ENCODE results near the gene LZTS3.
"Not testable (repeated sequence)": the region's sequence is repeated elsewhere in the genome, so short reads cannot be mapped to it uniquely, and the experiment has no call there.

Gene LZTS3

DNA sequence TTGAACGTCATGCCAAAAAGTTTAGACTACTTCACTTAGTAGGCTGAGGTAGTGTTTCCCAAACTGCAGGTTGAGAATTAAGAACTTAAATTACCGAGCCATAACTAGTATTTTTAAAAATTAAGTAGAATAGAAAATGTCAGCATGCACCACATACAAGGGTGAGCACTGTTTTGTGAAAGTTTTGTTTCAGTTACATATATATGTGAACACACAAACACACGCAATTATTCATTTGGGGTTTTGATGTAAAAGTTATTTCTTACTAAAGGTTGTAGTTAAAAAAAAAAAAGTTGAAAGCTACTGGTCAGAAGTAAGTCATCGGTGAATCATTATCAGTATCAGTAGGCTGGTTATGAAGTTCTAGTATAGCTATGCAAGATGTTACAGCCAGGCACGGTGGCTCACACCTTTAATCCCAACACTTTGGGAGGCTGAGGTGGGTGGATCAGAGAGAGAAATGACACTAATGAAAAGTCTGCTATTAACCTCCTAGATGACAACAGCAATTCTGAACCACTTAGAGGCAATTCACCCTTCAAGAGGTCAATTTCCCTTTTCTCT, 37.8 kb downstream of the LZTS3 start:
- DNase-seq (ENCODE audit: low read depth): no peak

DNA sequence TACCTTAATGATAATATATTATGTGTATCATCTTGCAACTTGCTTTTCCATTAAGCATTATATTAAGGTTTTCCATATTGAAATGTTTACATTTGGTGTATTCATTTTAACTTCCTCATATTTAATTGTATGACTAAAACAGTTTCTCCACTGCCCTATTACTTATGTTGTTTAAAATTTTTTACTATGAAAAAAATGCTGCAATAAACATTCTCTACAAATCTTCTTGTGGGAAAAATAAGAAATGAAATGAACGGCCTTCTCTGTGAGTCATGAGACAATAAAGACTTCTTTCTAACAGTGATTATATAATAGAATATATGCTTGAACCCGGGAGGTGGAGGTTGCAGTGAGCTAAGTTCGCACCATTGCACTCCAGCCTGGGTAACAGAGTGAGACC, 39.2 kb downstream of the LZTS3 start:
- DNase-seq (ENCODE audit: low read depth): no peak

DNA sequence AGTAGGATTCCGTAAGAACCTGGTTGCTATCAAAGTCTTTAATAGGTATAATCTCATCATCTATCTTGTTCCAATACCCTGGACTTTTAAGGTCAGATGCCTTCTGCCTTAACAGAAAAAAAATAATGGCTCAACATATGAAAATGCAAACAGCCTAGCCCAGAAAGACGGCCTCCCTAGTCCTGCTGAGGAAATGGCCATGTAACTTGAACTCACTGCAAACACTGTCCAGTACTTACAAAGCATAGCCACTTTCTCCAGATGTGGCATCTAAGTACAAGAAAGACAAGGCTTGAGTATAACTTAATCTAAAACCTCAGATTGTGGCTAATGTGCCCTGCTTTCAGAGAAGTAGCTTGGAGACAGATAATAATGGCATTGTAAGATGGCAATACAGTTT, 40.2 kb downstream of the LZTS3 start:
- DNase-seq (ENCODE audit: low read depth): no peak

DNA sequence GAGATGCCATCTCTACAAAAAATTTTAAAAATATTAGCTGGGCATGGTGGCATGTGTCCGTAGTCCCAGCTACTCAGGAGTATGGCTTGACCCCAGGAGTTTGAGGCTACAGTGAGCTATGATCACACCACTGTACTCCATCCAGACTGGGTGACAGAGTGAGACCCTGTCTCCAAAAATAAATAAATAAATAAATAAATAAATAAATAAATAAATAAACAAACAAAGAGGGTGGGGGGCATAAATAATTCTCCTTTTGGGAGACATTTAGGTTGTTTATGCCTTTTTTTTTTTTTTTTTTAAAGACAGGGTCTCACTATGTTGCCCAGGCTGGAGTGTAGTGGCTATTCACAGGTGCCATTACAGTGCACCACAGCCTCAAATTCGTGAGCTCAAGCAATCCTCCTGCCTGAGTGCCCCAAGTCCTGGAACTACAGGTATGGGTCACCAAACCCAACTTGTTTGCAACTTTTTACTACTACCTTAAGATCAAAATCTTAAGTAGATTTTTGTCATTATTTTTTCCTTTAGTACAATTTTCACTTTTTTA, 43.2 kb downstream of the LZTS3 start:
- DNase-seq (ENCODE audit: low read depth): no peak

DNA sequence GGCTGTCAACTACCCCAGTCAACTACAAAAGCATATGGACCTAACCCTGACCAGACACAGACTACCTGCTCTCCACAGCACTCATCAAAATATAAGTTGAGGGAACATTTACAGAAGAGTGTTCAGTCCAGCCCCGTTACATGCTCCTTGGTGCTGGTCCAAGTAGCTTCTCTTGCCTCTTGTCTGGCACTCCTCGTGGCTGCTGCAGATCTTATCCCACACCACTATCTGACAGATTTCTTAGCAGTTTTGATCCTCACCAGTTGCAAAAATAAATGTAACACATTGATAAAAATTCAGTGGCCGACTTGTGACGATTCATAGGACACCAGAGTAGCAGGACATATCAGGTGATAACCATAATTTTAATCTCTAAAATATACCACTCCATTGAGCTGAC, 44.3 kb downstream of the LZTS3 start:
- DNase-seq (ENCODE audit: low read depth): no peak

DNA sequence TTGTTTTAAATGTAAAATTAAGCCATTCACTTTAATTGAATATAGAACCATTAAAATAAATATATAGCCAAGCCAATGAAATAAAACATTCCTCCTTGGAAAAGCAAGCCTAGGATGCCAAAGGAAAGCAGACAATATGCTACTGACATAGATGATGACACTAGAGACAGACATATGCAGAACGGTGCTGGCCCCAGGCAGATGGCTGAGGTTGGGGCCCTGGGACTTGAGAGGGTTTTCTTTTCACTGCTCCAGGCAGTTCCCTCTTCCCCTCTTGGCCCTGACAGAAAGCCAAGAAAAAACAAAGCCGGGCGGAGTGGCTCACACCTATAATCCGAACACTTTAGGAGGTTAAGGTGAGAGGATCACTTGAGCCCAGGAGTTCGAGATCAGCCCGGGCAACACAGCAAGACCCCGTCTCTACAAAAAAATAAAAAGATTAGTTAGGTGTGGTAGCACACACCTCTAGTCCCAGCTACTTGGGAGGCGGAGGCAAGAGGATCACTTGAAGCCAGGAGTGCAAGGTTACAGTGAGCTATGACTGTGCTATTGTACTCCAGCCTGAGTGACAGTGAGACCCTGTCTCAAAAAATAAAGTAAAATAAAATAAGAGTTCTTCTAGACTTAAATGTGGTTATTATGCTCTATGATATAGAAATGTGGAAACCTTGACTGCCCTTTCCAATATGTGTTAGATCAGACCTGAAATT, 44.9 kb downstream of the LZTS3 start:
- no peak for DNase-seq (ENCODE audit: low read depth)

DNA sequence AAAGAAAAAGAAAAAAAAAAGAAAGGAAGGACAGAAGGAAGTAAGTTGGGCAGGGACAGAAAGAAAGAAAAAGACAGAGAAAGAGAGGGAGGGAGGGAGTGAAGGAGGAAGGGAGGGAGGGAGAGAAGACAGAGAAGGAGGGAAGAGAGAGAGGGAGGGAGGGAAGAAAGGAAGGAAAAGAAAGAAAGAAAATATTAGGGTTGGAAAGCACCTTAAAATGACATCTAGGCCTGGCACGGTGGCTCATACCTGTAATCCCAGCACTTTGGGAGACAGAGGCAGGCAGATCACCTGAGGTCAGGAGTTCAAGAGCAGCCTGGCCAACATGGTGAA, 46.9 kb downstream of the LZTS3 start:
- DNase-seq (ENCODE audit: low read depth): no peak

DNA sequence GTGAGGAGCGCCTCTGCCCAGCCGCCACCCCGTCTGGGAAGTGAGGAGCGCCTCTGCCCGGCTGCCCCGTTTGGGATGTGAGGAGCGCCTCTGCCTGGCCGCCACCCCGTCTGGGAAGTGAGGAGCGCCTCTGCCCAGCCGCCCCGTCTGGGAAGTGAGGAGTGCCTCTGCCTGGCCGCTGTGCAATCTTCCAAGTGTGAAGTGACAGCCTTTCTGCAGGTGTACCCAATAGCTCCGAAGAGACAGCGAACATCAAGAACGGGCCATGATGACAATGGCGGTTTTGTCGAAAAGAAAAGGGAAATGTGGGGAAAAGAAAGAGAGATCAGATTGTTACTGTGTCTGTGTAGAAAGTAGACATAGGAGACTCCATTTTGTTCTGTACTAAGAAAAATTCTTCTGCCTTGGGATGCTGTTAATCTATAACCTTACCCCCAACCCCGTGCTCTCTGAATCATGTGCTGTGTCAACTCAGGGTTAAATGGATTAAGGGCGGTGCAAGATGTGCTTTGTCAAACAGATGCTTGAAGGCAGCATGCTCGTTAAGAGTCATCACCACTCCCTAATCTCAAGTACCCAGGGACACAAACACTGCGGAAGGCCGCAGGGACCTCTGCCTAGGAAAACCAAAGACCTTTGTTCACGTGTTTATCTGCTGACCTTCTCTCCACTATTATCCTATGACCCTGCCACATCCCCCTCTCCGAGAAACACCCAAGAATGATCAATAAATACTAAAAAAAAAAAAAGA, 47.4 kb downstream of the LZTS3 start:
- not testable (repeated sequence) for DNase-seq (ENCODE audit: low read depth)

DNA sequence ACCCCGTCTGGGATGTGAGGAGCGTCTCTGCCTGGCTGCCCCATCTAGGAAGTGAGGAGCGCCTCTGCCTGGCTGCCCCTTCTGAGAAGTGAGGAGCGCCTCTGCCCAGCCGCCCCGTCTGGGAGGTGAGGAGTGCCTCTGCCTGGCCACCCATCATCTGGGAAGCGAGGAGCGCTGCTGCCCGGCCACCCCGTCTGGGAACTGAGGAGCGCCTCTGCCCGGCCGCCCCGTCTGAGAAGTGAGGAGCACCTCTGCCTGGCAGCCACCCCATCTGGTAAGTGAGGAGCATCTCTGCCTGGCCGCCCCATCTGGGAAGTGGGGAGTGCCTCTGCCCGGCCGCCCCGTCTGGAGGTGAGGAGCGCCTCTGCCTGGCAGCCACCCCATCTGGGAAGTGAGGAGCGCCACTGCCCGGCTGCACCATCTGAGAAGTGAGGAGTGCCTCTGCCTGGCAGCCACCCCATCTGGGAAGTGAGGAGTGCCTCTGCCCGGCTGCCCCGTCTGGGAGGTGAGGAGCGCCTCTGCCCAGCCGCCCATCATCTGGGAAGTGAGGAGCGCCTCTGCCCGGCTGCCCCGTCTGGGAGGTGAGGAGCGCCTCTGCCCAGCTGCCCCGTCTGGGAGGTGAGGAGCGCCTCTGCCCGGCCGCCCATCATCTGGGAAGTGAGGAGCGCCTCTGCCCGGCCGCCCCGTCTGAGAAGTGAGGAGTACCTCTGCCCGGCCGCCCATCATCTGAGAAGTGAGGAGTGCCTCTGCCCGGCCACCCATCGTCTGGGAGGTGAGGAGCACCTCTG, 48.4 kb downstream of the LZTS3 start:
- DNase-seq (ENCODE audit: low read depth): not testable (repeated sequence)

DNA sequence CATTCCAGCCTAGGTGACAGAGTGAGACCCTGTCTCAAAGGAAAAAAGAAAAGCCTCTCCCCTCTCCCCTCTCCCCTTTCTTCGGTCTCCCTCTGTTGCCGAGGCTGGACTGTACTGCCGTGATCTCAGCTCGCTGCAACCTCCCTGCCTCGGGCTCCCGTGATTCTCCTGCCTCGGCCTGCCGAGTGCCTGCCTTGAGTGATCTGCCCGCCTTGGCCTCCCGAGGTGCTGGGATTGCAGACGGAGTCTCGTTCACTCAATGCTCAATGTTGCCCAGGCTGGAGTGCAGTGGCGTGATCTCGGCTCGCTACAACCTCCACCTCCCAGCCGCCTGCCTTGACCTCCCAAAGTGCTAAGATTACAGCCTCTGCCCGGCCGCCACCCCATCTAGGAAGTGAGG, 49.2 kb downstream of the LZTS3 start:
- DNase-seq (ENCODE audit: low read depth): not testable (repeated sequence)

DNA sequence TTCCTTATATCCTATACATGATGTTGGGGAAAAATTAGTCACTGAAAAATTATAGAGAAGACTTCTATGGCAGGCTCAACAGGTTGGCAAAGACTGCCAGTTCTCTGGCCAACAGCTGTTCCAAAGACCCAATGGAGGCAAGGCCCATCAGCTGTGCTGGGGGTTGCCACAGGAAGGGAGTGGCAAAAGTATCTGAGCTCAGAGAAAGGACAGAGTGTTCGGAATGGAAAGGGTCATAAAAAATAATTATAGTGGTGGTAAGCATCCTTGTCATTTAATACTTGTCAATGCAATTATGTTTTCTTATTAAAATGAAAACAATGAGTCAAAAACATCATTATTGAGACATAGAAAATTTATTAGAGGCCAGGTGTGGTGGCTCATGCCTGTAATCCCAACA, 49.8 kb downstream of the LZTS3 start:
- DNase-seq (ENCODE audit: low read depth): no peak

DNA sequence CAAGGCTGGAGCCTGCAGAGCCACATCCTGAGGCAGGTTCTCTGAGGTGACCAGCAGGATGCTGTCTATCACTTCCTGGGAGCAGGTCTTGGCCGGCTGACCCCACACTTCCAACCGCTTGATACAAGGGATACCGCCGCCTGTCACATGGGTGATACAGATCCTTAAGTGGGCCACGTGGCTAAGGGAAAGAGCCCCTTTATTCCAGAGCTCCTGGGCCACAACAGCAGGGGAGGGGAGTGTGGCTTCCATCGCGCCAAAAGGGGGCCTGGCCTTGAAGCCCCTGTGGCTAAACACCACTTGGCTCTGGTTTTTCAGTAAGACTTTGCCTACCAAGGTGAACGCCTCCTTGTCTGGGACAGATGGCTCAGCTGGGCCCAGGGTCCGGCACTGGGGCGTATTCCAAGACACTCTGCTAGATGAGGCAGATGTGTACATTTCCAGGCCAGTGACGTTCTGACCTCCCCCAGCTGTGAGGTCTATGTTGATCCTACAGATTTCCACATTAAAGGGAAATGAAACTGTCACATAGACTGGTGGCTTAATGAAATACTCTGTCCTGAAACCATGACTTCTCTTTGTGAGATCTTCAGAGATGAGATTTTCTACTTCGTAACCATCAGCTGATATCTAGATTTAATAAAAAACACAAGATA, 51.3 kb downstream of the LZTS3 start:
- DNase-seq (ENCODE audit: low read depth): no peak

DNA sequence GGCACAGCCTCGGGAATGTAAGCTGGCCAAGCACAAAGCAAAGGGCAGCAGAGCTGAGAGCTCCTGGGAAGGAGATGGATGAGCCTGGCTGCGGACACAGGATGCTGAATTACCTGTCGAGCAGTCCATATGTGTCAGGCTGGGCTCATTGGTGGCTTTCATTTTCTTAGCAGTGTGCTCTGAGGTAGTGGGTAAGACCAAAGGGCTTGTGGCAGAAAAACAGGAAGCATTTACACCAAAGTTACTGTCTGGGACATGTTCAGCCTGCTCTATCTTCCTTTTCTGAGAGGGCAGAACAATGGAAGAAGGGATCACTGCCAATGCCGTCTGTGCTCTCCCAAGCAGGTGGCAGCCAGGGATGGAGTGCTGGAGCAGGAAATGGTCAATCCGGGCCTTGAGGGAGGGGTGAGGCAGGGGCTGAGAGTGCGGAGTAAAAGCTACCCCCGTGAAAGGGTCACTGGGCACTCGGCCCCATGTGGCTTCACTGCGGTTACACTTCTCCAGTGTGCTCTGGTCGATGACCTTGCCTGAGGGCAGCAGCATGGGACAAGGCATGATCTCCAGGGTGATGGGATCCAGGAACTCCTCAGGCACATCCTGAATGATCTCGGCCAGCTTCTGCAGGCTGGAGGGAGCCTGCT, 52.0 kb downstream of the LZTS3 start:
- no peak for DNase-seq (ENCODE audit: low read depth)

DNA sequence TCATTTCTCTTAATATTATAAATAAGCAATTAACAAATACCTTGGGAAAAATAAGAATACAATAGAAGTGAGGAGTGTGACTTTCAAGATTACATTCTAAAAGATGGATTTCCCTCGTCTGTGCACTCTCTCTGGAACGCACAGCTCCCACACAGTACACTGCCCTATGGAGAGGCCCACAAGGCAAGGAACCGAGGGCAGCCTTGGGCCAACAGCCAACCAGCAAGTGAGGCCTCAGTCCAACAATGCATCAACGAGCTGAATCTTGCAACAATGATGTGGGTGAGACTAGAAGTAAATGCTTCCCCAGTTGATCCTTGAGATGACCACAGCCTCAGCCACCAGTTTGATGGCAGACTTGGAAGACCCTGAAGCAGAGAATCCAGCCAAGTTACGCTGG, 54.3 kb downstream of the LZTS3 start:
- DNase-seq (ENCODE audit: low read depth): no peak

DNA sequence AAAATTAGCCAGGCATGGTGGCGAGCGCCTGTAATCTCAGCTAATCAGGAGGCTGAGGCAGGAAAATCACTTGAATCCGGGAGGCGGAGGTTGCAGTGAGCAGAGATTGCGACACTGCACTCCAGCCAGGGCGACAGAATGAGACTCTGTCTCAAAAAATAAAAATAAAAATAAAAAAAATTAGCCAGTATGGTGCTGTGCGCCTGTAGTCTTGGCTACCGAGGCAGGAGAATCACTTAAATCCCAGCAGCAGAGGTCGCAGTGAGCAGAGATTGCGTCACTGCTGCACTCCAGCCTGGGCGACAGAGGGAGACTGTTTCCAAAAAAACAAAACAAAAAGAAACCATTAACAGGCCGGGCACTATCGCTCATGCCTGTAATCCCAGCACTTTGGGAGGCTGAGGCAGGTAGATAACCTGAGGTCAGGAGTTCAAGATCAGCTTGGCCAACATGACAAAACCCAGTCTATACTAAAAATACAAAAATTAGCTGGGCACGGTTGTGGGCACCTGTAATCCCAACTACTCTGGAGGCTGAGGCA, 55.4 kb downstream of the LZTS3 start:
- DNase-seq (ENCODE audit: low read depth): not testable (repeated sequence)

DNA sequence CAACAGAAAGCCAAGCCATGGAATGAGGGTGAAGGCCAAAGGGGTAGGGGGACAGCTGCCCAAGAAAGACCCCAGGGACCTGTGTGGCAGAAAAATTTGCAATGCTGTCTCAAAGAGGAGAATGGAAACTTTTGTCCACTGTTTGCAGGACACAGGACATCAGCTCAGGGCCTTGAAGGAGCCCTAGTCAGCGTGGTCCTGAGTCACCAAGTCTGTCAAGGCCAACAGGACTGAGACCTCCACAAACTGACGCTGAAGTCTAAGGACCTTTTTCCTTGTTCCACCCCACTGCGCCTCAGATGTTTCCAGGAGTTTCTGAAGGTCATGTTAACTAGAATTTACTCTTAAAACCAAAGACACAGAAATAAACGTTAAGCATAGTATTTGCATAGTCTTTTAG, 57.0 kb downstream of the LZTS3 start:
- no peak for DNase-seq (ENCODE audit: low read depth)

DNA sequence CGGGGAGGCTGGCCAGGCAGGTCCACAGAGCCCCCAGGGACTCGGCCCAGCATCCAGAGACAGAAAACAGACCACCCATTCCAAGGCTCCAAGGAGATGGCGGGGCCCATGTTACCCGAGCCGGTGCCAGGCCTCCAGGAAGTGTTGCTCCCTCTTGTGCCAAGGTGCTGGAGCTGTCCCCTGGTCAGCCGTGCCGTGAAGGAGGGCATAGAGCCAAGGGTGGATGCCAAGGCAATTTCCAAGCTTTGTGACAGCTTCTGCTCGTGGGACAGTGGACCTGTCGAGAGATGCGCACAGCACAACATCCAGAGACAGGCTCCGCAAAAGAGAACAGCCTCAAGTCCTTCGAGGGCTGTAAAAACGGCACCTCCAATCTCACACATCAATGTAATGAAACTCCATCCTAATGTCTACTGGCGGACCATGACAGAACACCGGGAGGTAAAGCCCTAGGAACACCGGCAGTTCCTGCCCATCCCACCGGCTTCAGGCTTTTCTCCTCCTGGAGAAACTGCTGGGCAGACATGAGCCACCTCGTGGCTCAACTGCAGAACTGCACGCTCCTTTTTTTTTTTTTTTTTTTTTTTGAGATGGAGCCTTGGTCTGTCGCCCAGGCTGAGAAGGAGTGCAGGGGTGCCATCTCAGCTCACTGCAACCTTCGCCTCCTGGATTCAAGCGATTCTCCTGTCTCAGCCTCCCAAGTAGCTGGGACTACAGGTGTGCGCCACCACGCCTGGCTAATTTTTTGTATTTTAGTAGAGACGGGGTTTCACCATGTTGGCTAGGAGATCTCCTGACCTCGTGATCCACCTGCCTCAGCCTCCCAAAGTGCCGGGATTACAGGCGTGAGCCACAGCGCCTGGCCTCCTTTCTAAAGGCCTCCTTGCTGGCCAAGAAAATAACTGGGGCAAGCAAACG, 57.9 kb downstream of the LZTS3 start:
- no peak for DNase-seq (ENCODE audit: low read depth)

Data from CMK (cell line).